ENCODE measurements around the gene P2RY2. TPM values are rescaled to one million over a fixed set of nuclear protein-coding genes. Genes with fewer than 3 reads are reported as not detected.

The P2RY2 gene
- total and polyA plus RNA-seq, 2 of the 8 experiments (the other 6 are each of a cell fraction or from before 2014, with no cell fraction given), result 1.0 to 1.5 TPM

DNA sequence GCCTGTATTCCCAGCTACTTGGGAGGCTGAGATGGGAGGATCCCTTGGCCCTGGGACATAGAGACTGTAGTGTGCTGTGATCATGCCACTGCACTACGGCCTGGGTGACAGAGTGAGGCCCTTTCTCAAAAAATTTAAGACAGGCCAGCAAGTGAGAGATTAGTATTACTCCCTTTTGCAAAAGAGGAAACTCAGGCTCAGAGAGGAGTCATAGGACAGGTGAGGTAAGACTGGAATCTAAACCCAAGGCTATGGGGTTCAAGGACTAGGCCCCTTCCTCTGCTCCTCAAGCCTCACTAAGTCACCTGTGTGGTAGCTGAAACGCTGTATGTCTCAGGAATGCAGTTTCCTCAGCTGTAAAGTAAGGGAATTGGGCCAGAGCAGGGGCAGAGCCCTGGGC is 1.6 kb upstream of the P2RY2 start:
- Histone ChIP-seq H3K9ac (replicated peaks in 1 of 4; ENCODE audit: extremely low read depth in 1 of 4, low read depth in 3 of 4, low read length in 3 of 4) (no peak overlapping the region), H3K23ac (ENCODE audit: insufficient read length) (no peak overlapping the region), H4K20me1 (replicated peaks in 1 of 2; ENCODE audit: control insufficient read depth in 1 of 2, insufficient read depth in 2 of 2, low read length in 2 of 2) (no peaks in the 10 kb centered on the region), H3K18ac (ENCODE audit: extremely low read depth, low read length) (no peak overlapping the region), H3K27ac (ENCODE audit: low read depth, low read length) (no peak overlapping the region), H3K27me3 (replicated peaks in 1 of 4; ENCODE audit: control insufficient read depth in 3 of 4, extremely low read depth in 1 of 4, insufficient read depth in 3 of 4, low read length in 3 of 4) (peaks cover 2 to 35% (median 29%) of the 10 kb centered on the region in 4 experiments), H4K5ac (ENCODE audit: insufficient read length, low read depth, low read length) (no peak overlapping the region), H4K8ac (ENCODE audit: extremely low read depth, insufficient read depth, low read length) (no peak overlapping the region), H3K4me2 (ENCODE audit: insufficient read depth in 1 of 2, low read depth in 2 of 2, low read length in 2 of 2) (no peak overlapping the region), H3K79me1 (ENCODE audit: low read depth, low read length) (no peaks in the 10 kb centered on the region), H2AK5ac (ENCODE audit: low read depth, low read length) (no peak overlapping the region), H3K56ac (replicated peaks; ENCODE audit: insufficient read length, low read depth, low read length) (no peak overlapping the region), H3K9me3 (ENCODE audit: insufficient read depth in 2 of 2, low read depth in 1 of 2, low read length in 1 of 2) (no peaks in the 10 kb centered on the region), H4K91ac (replicated peaks; ENCODE audit: insufficient read length, low read length) (no peak overlapping the region), H3K4me3 (ENCODE audit: extremely low read depth in 1 of 4, insufficient read depth in 2 of 4, low read depth in 3 of 4, low read length in 4 of 4) (no peak overlapping the region), H2AFZ (ENCODE audit: low read length) (no peak overlapping the region), H3K79me2 (ENCODE audit: control insufficient read depth in 1 of 2, insufficient read depth in 2 of 2, low read length in 2 of 2) (no peaks in the 10 kb centered on the region), H2BK20ac (ENCODE audit: low read length) (no peak overlapping the region), H3K14ac (ENCODE audit: insufficient read length) (no peak overlapping the region), H3K4ac (replicated peaks; ENCODE audit: insufficient read length, low read depth, low read length) (no peak overlapping the region), H2BK15ac (ENCODE audit: low read length) (no peak overlapping the region), H2BK12ac (ENCODE audit: low read depth, low read length) (no peak overlapping the region), H3K36me3 (ENCODE audit: control insufficient read depth in 2 of 4, insufficient read depth in 4 of 4, low read length in 3 of 4) (no peaks in the 10 kb centered on the region), H2BK5ac (ENCODE audit: low read depth, low read length) (no peak overlapping the region), H3K23me2 (ENCODE audit: low read depth, low read length) (peaks cover 12% of the 10 kb centered on the region; the same call in 1 of the 2 replicates), H2BK120ac (replicated peaks; ENCODE audit: low read depth, low read length) (no peak overlapping the region), H3K4me1 (replicated peaks in 1 of 4; ENCODE audit: control insufficient read depth in 3 of 4, insufficient read depth in 4 of 4, low read length in 3 of 4) (peaks cover 0 to 5% (median 2%) of the 10 kb centered on the region in 4 experiments; a peak in 5 of 7 replicates)
- WGBS, 2 experiments (ENCODE audit: extremely low coverage in 1 of 2, insufficient coverage in 1 of 2, insufficient read length in 1 of 2, insufficient replicate concordance in 2 of 2, low coverage in 1 of 2, low lambda C conversion rate in 2 of 2, missing lambda C conversion rate in 1 of 2), result 93% methylated on average over 2 of the region's 2 CpGs; no CpG with 5 or more reads in 1 of the 2 experiments
- ChIA-PET CTCF (ENCODE audit: partially characterized antibody) (interaction anchor here (1.1 to 2.3 kb wide), 6 partner anchors 10 to 26 kb away, joined by 3 to 19 read pairs (median 9); no protein-coding TSS in a partner anchor), POLR2A (ENCODE audit: partially characterized antibody) (no interaction called here)
- no peak for DNase-seq (ENCODE audit: low read depth in 1 of 2, low spot score in 2 of 2)
- TF ChIP-seq TEAD4 (IDR thresholded peaks at IDR 0.05; ENCODE audit: low read depth, low read length) (no peak), RXRA (IDR thresholded peaks at IDR 0.05; ENCODE audit: insufficient read depth, low read depth, low read length) (no peak), NRF1 (IDR thresholded peaks at IDR 0.05; ENCODE audit: low read depth, low read length) (no peak), CEBPB (IDR thresholded peaks at IDR 0.05; ENCODE audit: low read depth, low read length) (no peak), BACH1 (IDR thresholded peaks at IDR 0.05; ENCODE audit: low read length) (no peak), CHD1 (IDR thresholded peaks at IDR 0.05; ENCODE audit: low read depth, low read length) (no peak), POLR2AphosphoS5 (IDR thresholded peaks at IDR 0.05; ENCODE audit: low read depth, low read length) (no peak), CHD2 (IDR thresholded peaks at IDR 0.05; ENCODE audit: low read length) (no peak), GTF2F1 (IDR thresholded peaks at IDR 0.05; ENCODE audit: borderline replicate concordance, low read depth, low read length) (no peak), GABPA (IDR thresholded peaks at IDR 0.05; ENCODE audit: borderline replicate concordance, insufficient read depth, low read length) (no peak), EGR1 (IDR thresholded peaks at IDR 0.05; ENCODE audit: borderline replicate concordance, low read depth, low read length) (no peak)
- TF ChIP-seq, protein P1, sequence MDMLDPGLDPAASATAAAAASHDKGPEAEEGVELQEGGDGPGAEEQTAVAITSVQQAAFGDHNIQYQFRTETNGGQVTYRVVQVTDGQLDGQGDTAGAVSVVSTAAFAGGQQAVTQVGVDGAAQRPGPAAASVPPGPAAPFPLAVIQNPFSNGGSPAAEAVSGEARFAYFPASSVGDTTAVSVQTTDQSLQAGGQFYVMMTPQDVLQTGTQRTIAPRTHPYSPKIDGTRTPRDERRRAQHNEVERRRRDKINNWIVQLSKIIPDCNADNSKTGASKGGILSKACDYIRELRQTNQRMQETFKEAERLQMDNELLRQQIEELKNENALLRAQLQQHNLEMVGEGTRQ (IDR thresholded peaks at IDR 0.05; ENCODE audit: low read length), result no peak
- TF ChIP-seq, protein P2, sequence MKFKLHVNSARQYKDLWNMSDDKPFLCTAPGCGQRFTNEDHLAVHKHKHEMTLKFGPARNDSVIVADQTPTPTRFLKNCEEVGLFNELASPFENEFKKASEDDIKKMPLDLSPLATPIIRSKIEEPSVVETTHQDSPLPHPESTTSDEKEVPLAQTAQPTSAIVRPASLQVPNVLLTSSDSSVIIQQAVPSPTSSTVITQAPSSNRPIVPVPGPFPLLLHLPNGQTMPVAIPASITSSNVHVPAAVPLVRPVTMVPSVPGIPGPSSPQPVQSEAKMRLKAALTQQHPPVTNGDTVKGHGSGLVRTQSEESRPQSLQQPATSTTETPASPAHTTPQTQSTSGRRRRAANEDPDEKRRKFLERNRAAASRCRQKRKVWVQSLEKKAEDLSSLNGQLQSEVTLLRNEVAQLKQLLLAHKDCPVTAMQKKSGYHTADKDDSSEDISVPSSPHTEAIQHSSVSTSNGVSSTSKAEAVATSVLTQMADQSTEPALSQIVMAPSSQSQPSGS (IDR thresholded peaks at IDR 0.05; ENCODE audit: low read length), result no peak
- FAIRE-seq, result no peak
